GM18498 (cell line): ENCODE measurements around the gene HHAT.

Source experiments
- ATAC-seq: cut with Tn5 transposase; IDR thresholded peaks from one replicate; pipeline ENCODE4 v1.9.1; 2021; ENCODE audit warnings: mild to moderate bottlenecking, moderate library complexity; ENCODE audit not compliant: unreplicated experiment

Gene HHAT

DNA sequence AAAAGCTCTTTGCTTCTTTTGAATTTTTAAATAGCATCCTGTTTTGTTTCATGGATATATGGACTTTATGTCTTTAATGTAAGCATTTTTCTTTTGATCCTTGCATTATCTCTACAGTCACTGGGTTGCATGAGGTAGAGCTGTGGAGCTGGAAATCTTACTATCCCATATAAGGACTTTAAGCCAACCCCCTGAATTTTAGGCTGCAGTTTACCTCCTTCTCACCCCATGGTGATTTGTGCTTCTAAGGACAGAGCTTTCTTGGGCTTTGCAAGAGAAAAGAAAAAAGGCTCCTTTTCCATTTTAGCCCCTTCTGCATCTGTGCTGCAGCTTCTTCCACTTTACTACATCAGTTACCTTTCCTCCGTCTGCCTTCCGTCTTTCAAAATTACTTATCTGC lies 373.8 kb downstream of the HHAT start:
- no peak for ATAC-seq

DNA sequence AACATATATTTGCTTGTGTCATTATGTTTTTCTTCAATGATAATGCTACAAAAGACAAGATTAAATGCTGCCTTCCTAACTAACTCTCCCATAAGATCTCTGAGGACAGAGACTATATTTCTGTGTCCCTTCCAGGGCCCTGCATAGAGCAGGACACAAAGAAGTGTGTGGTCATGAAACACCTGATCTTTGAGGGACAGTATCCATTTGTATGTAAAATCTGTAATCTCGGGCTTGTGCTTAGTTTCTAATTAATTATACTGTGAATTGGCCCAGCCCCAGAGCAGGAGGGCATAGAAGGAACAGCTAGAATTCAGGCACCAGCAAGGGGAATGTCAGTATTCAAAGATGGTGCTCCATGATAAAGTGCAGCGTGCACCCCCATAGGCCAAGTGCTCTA lies 374.9 kb downstream of the HHAT start:
- ATAC-seq, result no peak

DNA sequence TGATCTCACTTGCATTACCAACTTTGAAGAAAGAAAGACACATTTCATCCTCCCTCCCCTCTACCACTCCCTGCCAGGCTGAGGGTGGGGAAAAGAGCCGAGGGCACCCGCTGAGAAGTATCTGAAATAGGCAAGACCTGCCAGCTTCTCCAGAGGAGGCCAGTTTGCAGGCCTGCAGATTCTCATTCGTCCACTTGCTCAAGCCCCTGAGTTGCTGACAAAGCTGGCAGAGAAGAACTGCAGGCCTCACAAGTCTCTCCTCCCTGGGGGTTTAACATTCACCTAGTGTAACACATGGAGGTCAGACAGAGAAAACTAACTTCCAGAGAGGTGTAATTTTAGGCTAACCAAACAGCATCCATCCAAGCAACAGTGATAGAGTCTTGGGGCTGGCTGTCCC lies 376.4 kb downstream of the HHAT start:
- ATAC-seq, result no peak

DNA sequence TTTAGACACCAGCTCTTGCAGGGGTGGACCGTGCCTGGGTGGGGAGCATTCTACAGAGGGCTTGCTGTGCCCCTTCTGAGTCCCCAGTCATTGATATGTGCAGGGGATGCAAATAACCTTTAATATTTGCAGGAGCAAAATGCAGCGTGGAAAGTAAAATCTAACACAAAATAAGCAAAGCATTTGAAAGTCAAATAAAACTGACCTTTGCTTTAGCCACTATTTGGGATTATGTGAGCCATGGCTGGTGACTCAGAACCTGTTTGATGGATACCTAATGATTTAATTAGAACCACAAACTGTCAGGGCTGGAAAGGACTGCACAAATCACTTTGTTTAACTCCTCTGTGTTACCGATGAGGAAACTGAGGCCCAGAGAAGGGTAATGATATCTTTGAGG lies 377.5 kb downstream of the HHAT start:
- no peak for ATAC-seq

DNA sequence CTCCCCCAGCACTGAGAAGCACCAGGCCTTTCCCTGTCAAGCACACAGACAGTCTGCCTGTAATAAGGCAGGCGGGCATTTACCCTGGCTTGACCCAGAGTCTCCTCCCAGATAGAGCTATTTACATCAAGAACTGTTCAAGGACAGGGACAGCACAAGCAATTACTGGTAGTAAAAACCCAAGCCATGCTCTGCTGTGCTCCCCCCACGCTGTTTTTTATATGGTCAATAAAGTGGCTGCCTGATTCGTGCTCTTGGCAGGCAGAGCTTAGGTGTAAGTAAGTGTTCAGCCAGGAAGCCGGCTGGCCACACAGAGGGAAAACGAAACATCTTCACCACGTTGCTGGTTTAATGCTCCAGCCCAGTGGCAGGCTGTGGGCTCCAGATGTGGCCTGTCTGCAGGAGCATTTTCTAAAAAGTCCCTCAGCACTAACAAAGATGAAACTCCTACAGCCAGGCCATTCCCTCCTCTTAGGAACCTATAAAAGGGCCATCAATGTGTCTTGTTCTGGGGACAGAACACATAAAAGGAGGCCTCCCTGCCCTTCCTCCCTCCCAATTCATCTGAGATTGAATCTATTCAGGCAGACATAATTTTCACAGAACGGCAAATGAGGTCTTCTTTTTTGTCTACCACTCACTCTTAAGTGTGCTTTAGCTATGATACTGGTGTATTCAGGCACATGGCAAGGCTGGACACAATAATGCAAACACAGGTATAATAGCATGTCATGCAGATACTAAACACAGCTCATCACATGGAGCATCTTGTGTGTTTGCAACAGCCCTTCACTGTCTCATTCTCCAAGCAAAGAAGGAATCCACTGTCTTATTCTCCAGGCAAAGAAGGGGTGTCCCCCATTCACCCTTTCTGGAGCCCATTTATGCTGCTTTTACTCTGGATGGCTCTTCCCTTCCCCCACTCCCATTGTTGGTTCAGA lies 378.9 kb downstream of the HHAT start:
- ATAC-seq, result no peak

DNA sequence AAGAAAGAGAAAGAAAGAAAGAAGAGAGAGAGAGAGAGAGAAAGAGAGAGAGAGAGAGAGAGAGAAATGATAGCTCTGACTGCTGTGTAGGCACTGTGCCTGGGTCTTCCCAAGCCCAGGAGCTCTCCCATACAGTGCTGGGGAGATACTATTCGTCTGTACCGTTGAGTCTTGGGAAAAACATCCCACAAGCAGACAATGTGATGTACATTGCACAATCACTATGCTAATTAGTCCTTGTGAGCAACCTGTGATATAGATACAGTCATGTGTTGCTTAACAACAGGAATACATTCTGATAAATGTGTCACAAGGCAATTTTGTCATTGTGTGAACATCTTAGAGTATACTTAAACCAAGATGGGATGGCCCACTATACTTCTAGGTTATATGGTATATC lies 381.0 kb downstream of the HHAT start:
- no peak for ATAC-seq

DNA sequence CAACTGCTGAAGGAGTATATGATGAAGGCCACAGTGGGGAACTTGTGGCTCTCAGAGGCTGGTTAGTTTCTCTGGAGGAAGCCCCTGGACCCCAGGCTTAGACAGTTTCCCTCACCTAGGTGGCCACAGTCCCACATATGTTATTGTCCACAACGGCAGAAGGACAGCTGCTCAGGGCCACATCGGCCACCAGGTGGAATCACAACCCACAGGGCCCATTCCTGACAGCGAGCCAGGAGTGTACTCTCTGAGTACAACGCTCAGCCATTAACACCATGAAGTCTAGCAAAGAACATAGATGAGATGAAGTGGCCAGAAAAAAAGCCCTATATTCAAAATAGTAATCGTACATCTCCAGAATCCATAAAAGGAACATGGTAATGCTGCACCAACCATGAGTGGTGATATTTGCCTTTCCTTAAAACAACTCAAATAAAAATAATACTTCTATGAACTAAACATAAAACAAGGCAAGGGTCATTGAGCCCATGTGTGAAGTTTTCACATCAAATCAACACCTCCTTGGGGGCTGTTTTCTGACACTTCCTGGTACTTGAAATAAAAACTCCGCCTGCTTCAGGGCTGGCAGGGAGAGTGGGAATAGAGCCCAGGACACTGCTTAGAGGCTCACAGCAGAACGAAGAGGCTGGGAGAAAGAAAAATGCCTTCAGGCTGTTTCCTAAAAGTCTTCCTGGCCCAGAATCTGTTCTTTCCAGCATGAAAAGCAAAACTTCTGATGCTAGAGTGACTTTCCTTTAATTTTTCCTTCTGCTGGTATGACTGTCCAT lies 383.3 kb downstream of the HHAT start:
- ATAC-seq, result no peak

DNA sequence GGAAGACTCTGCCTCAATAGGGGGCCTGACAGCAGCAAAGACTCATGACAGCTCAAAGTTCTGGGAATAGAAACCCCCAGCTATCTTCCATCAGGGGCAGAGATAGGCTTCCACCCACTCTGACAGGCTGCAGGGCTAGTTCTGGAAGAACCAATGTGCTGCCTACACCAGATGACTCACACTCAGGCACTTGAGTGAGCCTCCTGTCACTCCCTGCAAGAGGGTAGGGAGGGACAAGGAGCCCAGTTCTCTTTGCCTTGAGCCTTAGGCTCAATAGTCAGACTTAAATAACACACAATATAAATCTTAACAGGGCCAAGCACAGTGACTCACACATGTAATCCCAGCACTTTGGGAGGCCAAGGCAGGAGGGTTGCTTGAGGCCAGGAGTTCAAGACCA lies 386.4 kb downstream of the HHAT start:
- ATAC-seq, result no peak

DNA sequence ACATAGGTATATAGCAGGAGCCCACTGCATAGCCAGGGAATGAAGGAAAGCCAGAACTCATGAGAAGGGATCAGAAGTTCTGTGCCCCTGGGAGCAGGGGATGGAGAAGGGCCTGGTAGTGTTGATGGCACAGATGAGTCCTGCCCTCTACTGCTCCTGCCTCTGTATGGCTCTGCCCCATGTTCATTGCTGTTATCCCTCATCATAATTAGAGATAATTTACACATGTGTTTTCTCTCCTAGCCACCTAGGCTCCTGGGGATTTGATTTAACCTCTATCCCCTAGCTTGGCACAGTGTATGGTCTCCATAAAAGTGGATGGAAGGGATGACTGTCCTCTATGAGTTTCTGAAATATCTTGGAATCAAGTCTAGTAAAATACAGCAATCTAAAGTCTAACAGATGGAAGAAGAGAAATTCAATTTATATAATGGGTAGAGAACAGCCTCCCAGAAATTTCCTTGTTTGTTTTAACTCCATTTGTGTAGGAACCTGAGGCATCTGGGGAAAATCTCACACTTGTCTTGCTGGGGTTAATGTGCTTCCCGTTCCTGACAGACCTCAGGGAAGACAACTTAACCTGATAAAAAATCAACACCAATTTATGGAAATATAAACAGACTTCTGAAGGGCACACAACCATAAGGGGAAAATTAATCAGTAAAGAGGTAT lies 393.8 kb downstream of the HHAT start:
- ATAC-seq, result no peak

DNA sequence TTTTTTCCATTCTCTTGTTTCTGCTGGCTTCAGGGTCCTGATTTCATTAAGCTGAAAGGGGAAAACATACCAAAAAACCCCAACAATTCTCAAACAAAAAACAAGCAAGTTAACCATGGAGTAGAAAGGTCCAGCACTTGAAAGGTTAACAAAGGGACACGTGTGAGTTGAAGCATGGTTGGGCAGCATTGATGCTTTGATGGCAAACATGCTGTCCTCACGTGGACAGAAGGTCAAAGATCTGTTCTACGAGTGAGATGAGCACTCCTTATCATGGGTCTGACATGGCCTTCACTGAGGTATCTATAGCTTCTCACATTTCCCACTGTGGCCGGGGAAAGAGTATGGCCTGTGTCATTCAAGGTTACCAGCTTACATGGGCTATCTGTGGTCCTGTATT lies 394.9 kb downstream of the HHAT start:
- ATAC-seq, result no peak

DNA sequence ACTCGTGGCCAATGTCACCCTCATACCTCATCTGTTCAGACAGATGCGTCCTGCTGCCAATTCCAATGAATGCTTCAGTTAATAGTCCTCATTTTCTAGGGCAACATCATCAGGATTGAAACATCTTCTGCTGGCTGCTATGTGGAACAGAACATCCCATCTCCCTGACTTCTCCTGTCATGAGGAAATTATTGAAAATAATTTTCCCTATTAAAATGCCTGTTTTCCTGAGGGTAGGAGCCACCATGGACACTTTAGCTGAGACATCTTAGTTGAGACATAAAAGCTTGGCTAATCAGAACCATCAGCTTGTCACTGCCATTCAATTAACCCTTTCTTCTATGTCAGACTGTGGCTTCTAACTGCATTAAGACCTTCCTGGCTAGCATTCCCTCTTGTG lies 396.1 kb downstream of the HHAT start:
- no peak for ATAC-seq
